ENCODE results near the gene SPSB2. TPM values are rescaled to one million over a fixed set of nuclear protein-coding genes. Genes with fewer than 3 reads are reported as not detected.

SPSB2 gene
- total RNA-seq, 1 donor from 2014 or later, result 3.1 TPM

DNA sequence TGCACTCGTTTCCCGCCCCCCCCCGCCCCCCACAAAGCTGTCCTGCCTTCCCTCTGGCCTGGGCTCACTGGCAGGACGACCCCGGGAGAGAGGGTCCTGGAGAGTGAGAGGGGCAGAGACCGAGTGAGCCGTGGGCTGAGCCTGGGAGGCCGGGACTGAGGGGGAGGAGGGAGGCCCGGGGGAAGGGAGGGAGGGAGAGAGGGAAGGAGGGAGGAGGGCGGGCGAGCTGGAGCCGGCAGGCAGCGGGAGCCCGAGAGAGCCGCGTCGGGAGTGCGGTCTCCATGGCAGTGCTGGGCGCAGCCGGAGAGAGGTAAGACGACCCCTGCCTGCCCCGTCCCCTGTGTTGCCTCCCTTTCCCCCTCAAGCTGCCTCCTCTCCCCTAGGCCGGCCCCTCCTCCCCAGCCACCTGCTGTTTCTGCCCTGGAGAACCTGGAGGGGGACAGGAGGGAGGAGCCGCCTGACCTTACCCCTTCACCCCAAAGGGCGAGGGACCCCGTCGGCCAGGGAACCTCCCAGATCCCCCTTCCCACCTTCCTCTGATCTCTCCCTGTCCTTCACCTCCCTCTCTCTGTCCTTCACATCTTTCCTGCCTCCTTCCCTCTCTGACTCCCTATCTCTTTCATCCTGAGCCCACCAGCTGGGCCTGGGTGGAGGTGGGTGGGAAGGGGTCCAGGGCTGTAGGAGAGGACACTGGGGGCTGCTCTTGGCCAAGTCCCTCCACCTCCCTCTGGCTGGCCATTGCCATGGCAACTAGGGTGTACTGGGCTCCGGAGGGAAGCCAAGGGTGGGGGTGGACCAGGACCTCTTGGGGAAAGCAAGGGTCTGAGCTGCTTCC is 51.3 kb downstream of the SPSB2 start, which contains the start of gene GPR162:
TSS of gene GPR162 (plus strand) at position 231 of the 835 bp plus-strand sequence. CDS start 2,078 bp downstream, outside the sequence.
- peaks cover 32 to 63% (median 49%) of the 10 kb centered on the region in 3 donors for H3K27me3 ChIP-seq (ENCODE audit: control insufficient read depth in 3 of 3, insufficient read depth in 3 of 3, low read length in 3 of 3)
- H3K4me1 ChIP-seq (ENCODE audit: control insufficient read depth in 3 of 3, insufficient read depth in 3 of 3, low read length in 3 of 3), result peaks cover 13 to 18% (median 15%) of the 10 kb centered on the region in 3 donors
- no peaks in the 10 kb centered on the region for H3K9me3 ChIP-seq (ENCODE audit: control insufficient read depth in 3 of 3, low read length in 3 of 3)
- H3K9ac ChIP-seq (ENCODE audit: low read depth in 1 of 3, low read length in 3 of 3), result peak within 1 kb of the TSS in 2 of 3 donors; percentile 23 to 45
- peak within 1 kb of the TSS; percentile 43 to 52 (median 43) for H3K4me3 ChIP-seq (ENCODE audit: low read length in 3 of 3)
- no peaks in the 10 kb centered on the region for H3K36me3 ChIP-seq (ENCODE audit: control insufficient read depth in 3 of 3, insufficient read depth in 3 of 3, low read length in 3 of 3)
- H3K27ac ChIP-seq (ENCODE audit: low read depth, low read length), result peak within 1 kb of the TSS; percentile 30

Other genes starting within 250 kb of the SPSB2 start
- 1.0 TPM for gene LPAR5, start 237.3 kb downstream of the SPSB2 start, total RNA-seq
- 1.0 TPM for gene ACRBP, start 225.9 kb downstream of the SPSB2 start, total RNA-seq
- gene ING4, start 210.2 kb downstream of the SPSB2 start, total RNA-seq, result 38.1 TPM
- 8.4 TPM for gene ZNF384, start 183.9 kb downstream of the SPSB2 start, total RNA-seq
- under 0.01 TPM for gene PIANP, start 172.5 kb downstream of the SPSB2 start, total RNA-seq
- 30.8 TPM for gene COPS7A, start 149.3 kb downstream of the SPSB2 start, total RNA-seq
- gene MLF2, start 120.2 kb downstream of the SPSB2 start, total RNA-seq, result 73.6 TPM
- gene PTMS, start 106.9 kb downstream of the SPSB2 start, total RNA-seq, result 40.2 TPM
- not detected for gene LAG3, start 100.8 kb downstream of the SPSB2 start, total RNA-seq
- gene CD4, start 83.8 kb downstream of the SPSB2 start, total RNA-seq, result 6.8 TPM
- 8.9 TPM for gene GPR162, start 51.5 kb downstream of the SPSB2 start, total RNA-seq
- 19.8 TPM for gene P3H3, start 44.9 kb downstream of the SPSB2 start, total RNA-seq
- gene GNB3, start 32.4 kb downstream of the SPSB2 start, total RNA-seq, result 3.7 TPM
- gene CDCA3, start 22.0 kb downstream of the SPSB2 start, total RNA-seq, result 3.1 TPM
- gene USP5, start 21.2 kb downstream of the SPSB2 start, total RNA-seq, result 61.6 TPM
- gene TPI1, start 5.8 kb downstream of the SPSB2 start, total RNA-seq, result 1,878 TPM
- gene LRRC23, start 31.5 kb upstream of the SPSB2 start, total RNA-seq, result 12.5 TPM
- gene ENO2, start 41.3 kb upstream of the SPSB2 start, total RNA-seq, result 2.6 TPM
- 7.3 TPM for gene ATN1, start 54.7 kb upstream of the SPSB2 start, total RNA-seq
- not detected for gene RNU7-1, start 70.5 kb upstream of the SPSB2 start, total RNA-seq
- 205 TPM for gene C12orf57, start 70.7 kb upstream of the SPSB2 start, total RNA-seq
- 7.8 TPM for gene PTPN6, start 78.1 kb upstream of the SPSB2 start, total RNA-seq
- gene PHB2, start 97.4 kb upstream of the SPSB2 start, total RNA-seq, result 273 TPM
- gene EMG1, start 97.6 kb upstream of the SPSB2 start, total RNA-seq, result 28.2 TPM
- gene LPCAT3, start 145.2 kb upstream of the SPSB2 start, total RNA-seq, result 14.6 TPM
- 89.8 TPM for gene C1S, start 187.4 kb upstream of the SPSB2 start, total RNA-seq
- gene C1R, start 219.1 kb upstream of the SPSB2 start, total RNA-seq, result 76.7 TPM
- 10.4 TPM for gene C1RL, start 235.9 kb upstream of the SPSB2 start, total RNA-seq

Data from skeletal muscle tissue (tissue), 4 donors.